Rectal smooth muscle tissue (tissue), 1 donor: ENCODE measurements around the gene PHLDB3.

Source experiments
- H3K27ac ChIP-seq: one replicate; pipeline ENCODE4 v1.7.0; 2013; ENCODE audit warnings: low read depth, low read length, inconsistent platforms
- H3K27me3 ChIP-seq: one replicate; pipeline ENCODE4 v1.7.0; 2013; ENCODE audit warnings: low read length; ENCODE audit not compliant: control insufficient read depth, insufficient read depth
- H3K36me3 ChIP-seq: one replicate; pipeline ENCODE4 v1.7.0; 2013; ENCODE audit warnings: low read length; ENCODE audit not compliant: control insufficient read depth, insufficient read depth
- H3K4me1 ChIP-seq: one replicate; pipeline ENCODE4 v1.7.0; 2013; ENCODE audit warnings: low read length; ENCODE audit not compliant: control insufficient read depth, insufficient read depth
- H3K4me3 ChIP-seq: one replicate; pipeline ENCODE4 v1.7.0; 2013; ENCODE audit warnings: low read length
- H3K9ac ChIP-seq: one replicate; pipeline ENCODE4 v1.7.0; 2013; ENCODE audit warnings: low read length

PHLDB3 gene

DNA sequence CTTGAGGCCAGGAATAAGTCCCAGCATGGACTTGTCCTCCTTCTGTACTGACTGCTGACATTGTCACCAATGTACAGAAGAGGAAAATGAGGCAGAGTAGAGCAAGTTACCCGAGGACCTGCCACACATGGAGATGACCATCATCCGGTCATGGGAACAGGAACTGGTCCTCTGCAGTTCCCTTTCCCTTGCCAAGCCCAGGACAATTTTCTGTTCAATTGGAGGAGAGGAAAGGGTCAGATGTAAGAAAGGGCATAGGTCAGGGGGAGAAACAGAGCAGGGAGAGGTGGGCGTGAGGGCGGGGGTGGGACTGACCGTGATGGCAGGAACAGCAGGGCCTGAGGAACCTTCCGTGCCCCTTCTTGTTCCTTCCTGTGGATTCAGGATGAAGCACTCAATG is 18.6 kb downstream of the PHLDB3 start:
- H3K9ac ChIP-seq: no peak overlapping the region
- no peaks in the 10 kb centered on the region for H3K27me3 ChIP-seq
- H3K4me1 ChIP-seq: no peaks in the 10 kb centered on the region
- H3K27ac ChIP-seq: no peak overlapping the region
- no peak overlapping the region for H3K4me3 ChIP-seq
- no peaks in the 10 kb centered on the region for H3K36me3 ChIP-seq

DNA sequence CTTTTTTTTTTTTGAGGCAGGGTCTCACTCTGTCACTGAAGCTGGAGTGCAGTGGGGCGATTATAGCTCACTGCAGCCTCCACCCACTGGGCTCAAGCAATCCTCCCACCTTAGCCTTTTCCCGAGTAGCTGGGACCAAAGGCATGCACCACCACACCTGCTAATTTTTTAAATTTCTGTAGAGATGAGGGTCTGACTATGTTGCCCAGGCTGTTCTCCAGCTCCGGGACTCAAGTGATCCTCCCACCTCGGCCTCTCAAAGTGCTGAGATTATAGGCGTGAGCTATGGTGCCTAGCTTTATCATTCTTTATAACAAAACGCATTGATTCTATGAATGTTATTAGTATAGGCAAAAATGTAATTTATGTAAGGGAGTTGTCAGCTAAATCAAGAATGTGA is 21.3 kb downstream of the PHLDB3 start:
- Histone ChIP-seq H3K4me3 (no peak overlapping the region), H3K27me3 (no peaks in the 10 kb centered on the region), H3K4me1 (no peaks in the 10 kb centered on the region), H3K27ac (no peak overlapping the region), H3K9ac (no peak overlapping the region), H3K36me3 (no peaks in the 10 kb centered on the region)

DNA sequence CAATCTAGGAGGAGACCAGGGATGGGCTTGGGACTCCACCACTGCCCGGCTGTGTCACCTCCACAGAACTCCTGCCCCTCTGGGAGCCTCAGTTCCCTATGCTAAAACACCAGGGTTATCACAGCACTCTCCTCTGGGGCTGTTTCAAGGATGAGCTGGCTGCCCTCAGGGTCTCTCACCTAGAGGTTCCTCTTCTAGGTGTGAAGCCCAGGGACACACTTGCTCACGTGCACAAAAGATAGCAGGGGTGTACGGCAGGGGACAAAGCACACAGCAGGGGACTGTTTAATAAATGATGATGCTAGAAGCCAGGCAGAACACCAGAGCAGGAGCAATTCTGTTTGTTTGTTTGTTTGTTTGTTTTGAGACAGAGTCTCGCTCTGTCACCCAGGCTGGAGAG is 22.4 kb downstream of the PHLDB3 start:
- no peaks in the 10 kb centered on the region for H3K27me3 ChIP-seq
- no peak overlapping the region for H3K4me3 ChIP-seq
- H3K27ac ChIP-seq: no peak overlapping the region
- H3K36me3 ChIP-seq: peaks cover 2% of the 10 kb centered on the region
- no peak overlapping the region for H3K9ac ChIP-seq
- no peaks in the 10 kb centered on the region for H3K4me1 ChIP-seq

DNA sequence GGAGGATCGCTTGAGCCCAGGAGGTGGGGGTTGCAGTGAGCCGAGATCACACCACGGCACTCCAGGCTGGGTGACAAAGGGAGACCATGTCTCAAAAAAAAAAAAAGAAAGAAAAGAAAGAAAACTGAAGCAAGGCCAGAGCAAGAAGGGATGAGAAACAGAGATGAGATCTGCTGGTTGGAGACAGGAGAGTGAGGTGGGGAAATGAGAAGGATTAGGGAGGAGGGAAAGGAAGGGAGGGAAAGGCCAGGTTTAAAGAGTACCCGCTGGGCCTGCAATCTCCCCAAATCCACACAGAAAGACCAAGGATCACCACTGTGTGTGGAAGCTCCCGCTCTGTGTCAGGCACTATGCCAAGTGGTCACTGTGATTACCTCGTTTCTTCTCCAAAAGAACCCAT is 22.8 kb downstream of the PHLDB3 start:
- no peak overlapping the region for H3K4me3 ChIP-seq
- no peak overlapping the region for H3K9ac ChIP-seq
- no peaks in the 10 kb centered on the region for H3K4me1 ChIP-seq
- H3K27ac ChIP-seq: no peak overlapping the region
- H3K27me3 ChIP-seq: no peaks in the 10 kb centered on the region
- peaks cover 2% of the 10 kb centered on the region for H3K36me3 ChIP-seq

DNA sequence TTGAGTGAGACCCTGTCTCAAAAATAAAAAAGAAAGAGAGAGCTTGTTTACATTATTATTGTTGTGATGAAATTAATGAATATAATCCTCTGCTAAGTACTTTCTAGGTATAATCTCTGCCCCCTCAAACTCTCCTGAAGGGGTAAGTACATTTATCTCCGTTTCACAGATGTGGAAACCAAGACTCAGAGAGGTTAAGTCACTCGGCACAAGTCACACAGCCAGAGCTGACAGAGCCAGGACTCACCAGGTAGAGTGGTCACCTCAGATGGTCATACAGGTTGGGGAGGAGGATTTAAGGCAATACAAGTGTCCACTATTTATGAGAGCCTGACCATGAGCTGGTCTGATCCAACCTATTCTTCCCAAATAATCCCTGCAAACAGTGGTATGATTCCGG is 24.0 kb downstream of the PHLDB3 start:
- no peaks in the 10 kb centered on the region for H3K27me3 ChIP-seq
- no peak overlapping the region for H3K27ac ChIP-seq
- no peak overlapping the region for H3K4me3 ChIP-seq
- H3K4me1 ChIP-seq: no peaks in the 10 kb centered on the region
- H3K36me3 ChIP-seq: peaks cover 2% of the 10 kb centered on the region
- no peak overlapping the region for H3K9ac ChIP-seq

DNA sequence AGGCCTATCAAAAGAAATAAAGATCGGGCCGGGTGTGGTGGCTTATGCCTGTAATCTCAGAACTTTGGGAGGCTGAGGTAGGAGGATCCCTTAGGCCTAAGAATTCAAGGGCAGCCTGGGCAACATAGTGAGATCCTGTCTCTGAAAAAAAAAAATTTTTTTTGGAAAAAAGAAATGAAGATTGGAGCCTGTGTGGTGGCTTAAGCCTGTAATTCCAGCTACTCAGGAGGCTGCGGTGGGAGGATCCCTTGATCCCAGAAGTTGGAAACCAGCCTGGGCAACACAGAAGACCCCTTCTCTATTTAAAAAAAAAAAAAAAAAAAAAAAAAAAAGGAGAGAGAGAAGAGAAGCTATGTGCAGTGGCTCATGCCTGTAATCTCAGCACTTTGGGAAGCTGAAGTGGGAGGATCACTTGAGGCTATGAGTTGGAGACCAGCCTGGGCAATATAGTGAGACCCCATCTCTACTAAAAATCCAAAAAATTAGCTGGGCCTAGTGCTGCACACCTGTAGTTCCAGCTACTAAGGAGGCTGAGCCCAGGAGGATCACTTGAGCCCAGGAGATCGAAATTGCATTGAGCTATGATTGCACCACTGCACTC is 24.5 kb downstream of the PHLDB3 start:
- Histone ChIP-seq H3K4me3 (no peak overlapping the region), H3K4me1 (no peaks in the 10 kb centered on the region), H3K27me3 (no peaks in the 10 kb centered on the region), H3K27ac (no peak overlapping the region), H3K9ac (no peak overlapping the region), H3K36me3 (peaks cover 2% of the 10 kb centered on the region)

DNA sequence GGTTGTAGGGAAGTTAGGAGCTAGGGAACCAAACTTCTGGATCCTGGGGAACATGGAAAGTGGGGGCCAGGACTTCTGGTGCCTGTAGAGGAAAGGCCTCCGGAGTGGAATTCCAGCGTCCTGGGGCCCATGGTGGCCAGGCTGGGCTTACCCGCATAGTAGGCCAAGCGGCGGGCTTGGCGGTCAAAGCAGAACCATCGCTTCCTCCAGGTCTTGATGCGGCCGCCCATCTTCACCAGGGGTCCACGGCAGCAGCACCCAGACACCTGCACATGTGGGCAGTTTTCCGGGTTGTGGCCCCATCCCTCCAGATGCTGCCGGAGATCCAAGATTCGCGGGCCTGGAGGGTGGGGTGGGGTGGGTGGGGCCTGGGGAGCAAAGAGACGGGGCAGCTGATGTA is 25.3 kb downstream of the PHLDB3 start:
- H3K9ac ChIP-seq: no peak overlapping the region
- H3K27ac ChIP-seq: no peak overlapping the region
- H3K27me3 ChIP-seq: no peaks in the 10 kb centered on the region
- H3K4me1 ChIP-seq: peaks cover 3% of the 10 kb centered on the region
- peaks cover 2% of the 10 kb centered on the region for H3K36me3 ChIP-seq
- no peak overlapping the region for H3K4me3 ChIP-seq

DNA sequence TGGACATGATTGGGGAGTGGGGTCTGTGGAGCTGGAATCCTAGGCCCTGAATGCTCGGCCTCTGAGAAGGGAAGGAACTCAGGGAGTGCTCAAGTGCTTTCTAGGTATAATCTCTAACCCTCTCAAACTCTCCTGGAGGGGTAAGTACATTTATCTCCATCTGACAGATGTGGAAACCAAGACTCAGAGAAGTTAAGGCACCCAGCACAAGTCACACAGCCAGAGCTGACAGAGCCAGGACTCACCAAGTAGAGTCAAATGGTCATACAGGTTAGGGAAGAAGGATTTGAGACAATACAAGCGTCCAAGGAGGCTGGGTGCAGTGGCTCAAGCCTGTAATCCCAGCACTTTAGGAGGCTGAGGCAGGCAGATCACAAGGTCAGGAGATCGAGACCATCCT is 26.2 kb downstream of the PHLDB3 start:
- Histone ChIP-seq H3K27me3 (no peaks in the 10 kb centered on the region), H3K27ac (no peak overlapping the region), H3K4me1 (peaks cover 3% of the 10 kb centered on the region), H3K4me3 (no peak overlapping the region), H3K36me3 (peaks cover 2% of the 10 kb centered on the region), H3K9ac (no peak overlapping the region)

DNA sequence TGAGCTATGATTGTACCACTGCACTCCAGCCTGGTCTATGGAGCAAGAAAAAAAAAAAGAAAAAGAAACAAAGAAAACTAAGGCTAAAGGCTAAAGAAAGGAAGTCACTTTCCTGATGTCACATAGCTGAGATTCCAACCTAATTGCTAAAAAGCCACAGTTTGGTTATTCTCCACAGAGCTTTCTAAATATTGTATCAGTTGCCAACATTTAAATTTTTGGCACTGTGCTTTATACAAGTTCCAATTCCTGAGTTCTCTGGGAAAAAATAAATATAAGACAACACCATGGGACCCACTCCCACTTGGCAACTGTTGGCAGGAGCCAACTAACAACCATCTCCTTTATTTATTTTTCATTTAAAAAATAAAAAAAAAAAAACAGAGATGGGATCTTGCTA is 27.9 kb downstream of the PHLDB3 start:
- H3K27me3 ChIP-seq: no peaks in the 10 kb centered on the region
- peaks cover 2% of the 10 kb centered on the region for H3K36me3 ChIP-seq
- H3K4me1 ChIP-seq: peaks cover 3% of the 10 kb centered on the region
- H3K4me3 ChIP-seq: no peak overlapping the region
- no peak overlapping the region for H3K27ac ChIP-seq
- H3K9ac ChIP-seq: no peak overlapping the region

DNA sequence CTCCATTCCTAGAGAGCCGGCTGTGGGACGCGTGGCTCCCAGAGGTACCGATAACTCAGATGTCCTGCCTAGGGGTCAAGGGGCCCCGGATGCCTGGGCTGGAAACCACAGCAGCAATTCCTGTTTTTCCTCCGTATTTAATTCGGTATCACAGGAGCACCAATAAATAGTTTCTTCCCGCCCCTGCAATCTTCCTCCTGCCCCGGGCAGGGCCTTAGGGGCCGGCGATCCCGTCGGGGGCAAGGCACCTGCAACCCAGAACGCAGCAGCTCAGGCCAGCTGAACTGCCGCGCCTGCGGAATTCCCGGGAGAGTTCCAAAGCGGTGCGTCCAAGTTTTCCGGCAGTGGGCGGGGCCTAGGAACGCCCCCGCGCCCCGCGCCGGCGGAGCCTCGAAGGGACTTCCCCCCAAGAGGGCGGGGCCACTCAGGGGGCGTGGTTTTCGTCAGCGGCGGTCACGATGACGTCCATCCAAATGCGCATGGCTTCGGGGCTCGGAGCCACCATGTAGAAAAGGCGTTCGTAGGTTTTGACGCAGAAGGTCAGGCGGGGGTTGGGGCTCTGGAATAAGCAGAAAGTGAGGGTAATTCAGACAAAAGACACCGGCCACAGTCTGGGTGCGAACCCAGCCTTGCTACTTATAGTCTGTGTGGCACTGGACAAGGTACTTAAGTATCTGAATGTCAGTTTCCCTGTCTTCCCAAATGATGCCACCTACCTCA is 29.4 kb downstream of the PHLDB3 start:
- Histone ChIP-seq H3K9ac (peak overlapping the region; percentile 26), H3K27ac (peak overlapping the region; percentile 80), H3K27me3 (no peaks in the 10 kb centered on the region), H3K4me3 (peak overlapping the region; percentile 69), H3K4me1 (peaks cover 3% of the 10 kb centered on the region), H3K36me3 (peaks cover 2% of the 10 kb centered on the region)

DNA sequence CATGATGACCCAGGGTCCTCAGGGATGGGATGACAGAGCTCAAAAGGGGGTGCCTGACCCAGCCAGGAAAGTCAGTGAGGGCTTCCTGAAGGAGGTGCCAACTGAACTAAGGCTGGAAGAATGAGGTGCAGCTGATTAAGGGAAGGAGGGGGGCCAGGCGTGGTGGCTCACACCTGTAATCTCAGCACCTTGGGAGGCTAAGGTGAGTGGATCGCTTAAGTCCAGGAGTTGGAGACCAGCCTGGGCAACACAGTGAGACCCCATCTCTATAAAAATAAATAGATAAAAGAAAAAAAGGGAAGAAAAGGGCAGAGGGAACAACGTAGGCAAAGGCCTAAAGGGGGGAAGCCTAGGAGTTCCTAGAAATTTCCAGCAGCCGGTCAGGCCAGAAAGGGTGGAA is 30.1 kb downstream of the PHLDB3 start:
- Histone ChIP-seq H3K4me3 (no peak overlapping the region), H3K27me3 (no peaks in the 10 kb centered on the region), H3K4me1 (peaks cover 3% of the 10 kb centered on the region), H3K9ac (peak overlapping the region; percentile 26), H3K27ac (peak overlapping the region; percentile 62), H3K36me3 (peaks cover 2% of the 10 kb centered on the region)

DNA sequence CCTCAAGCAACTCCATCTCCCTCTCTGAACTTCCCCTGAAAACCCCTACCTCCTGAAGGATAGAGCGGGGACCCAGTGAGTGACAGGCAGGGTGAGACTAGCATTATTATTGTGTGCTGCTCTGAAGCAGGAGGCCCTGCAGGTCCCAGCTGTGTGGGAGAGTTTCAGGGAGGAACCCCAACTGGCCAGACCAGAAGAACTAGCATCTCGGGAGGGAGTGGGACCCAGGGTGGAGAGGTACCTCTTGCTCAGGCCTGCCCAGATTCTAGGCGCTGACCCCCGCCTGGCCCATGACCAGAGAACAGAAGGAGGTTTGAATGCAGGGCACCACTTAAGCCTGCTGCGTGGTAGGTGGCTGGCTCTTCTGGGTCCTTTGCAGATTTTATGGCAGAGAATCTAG is 33.5 kb downstream of the PHLDB3 start:
- H3K9ac ChIP-seq: no peak overlapping the region
- no peak overlapping the region for H3K27ac ChIP-seq
- no peaks in the 10 kb centered on the region for H3K36me3 ChIP-seq
- H3K27me3 ChIP-seq: no peaks in the 10 kb centered on the region
- no peak overlapping the region for H3K4me3 ChIP-seq
- H3K4me1 ChIP-seq: peaks cover 3% of the 10 kb centered on the region

DNA sequence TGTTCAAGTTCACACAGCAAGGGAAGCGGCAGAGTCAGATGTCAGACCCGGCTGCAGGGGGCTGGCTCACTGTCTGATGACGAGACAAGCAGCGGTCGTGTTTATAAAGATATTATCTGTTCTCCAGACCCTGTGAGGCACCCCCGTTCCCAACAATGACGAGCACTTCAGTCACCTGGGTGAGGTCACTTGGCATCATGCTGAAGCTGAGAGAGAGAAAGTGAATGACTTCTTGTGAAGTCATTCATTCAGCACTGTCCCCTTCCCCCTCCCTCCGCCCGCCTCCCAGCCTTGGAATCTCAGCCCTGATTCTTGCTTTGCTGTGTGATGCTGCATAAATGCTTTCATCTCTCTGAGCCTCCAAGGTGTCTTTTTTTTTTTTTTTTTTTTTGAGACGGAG is 34.3 kb downstream of the PHLDB3 start:
- no peak overlapping the region for H3K27ac ChIP-seq
- peaks cover 3% of the 10 kb centered on the region for H3K4me1 ChIP-seq
- H3K36me3 ChIP-seq: no peaks in the 10 kb centered on the region
- no peak overlapping the region for H3K9ac ChIP-seq
- no peaks in the 10 kb centered on the region for H3K27me3 ChIP-seq
- H3K4me3 ChIP-seq: no peak overlapping the region
